ENCODE data around the gene HOXC13.

DNA sequence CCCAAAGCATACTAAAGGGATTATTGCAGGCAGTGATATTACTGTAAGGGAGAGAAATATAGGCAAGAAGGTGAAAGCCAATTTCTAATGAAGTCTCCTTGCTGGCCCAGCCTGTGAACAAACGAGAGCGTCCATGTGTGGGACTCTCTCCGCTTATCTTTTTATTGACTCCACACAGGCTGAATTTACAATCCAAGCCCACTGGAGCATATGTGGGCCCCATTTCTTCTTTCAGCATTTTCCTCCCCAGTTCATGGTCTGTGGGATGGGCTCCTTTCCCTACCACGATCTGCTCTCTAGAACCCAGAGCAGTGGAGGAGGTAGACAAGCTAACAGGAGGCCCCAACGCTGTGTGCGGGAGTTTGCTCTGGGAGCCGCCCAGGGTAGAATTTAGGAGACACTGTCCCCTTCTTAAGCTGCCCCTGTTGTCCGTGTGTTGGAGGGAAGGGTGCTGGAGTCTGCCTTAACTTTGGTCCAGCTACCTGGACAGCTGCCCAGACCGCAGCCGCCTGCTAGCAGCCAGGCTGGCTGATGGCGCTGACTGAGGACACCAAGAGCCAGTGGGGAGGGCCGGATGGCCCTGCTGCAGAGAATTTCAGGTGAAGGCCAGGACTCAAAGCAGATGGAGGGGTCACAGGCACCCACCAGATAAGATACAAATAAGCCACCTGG is 31.1 kb downstream of the HOXC13 start:
- TF ChIP-seq EZH2phosphoT487 (IDR thresholded peaks at IDR 0.05; ENCODE audit: low read depth, severe bottlenecking, unreplicated experiment) (no peak), EZH2 (IDR thresholded peaks at IDR 0.05; ENCODE audit: borderline replicate concordance) (peak; percentile 15)
